ENCODE results near the gene APOA4.

DNA sequence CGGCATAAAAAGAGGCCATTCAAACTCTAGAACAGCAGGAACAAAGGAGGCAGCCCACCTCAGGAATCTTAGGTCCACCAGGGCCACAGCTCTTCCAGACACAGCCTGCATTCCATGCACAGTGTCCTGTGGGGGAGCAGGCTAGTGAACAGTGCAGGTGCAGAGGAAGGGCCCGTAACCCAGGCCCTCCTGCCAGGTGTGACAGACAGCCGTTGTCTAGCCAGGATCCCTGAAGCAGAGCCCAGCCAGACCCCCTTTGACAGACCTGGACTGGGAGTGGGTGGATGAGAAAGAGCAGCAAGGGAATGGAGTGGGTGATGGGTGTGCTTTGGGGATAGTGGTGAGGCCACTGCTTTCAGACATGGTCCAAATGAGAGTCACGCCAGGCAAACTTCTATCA is 34.1 kb downstream of the APOA4 start:
- TF ChIP-seq, protein P1, sequence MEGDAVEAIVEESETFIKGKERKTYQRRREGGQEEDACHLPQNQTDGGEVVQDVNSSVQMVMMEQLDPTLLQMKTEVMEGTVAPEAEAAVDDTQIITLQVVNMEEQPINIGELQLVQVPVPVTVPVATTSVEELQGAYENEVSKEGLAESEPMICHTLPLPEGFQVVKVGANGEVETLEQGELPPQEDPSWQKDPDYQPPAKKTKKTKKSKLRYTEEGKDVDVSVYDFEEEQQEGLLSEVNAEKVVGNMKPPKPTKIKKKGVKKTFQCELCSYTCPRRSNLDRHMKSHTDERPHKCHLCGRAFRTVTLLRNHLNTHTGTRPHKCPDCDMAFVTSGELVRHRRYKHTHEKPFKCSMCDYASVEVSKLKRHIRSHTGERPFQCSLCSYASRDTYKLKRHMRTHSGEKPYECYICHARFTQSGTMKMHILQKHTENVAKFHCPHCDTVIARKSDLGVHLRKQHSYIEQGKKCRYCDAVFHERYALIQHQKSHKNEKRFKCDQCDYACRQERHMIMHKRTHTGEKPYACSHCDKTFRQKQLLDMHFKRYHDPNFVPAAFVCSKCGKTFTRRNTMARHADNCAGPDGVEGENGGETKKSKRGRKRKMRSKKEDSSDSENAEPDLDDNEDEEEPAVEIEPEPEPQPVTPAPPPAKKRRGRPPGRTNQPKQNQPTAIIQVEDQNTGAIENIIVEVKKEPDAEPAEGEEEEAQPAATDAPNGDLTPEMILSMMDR (IDR thresholded peaks at IDR 0.05; ENCODE audit: borderline replicate concordance, extremely low read depth, low read length, poor library complexity, severe bottlenecking), result no peak
- TF ChIP-seq EZH2 (IDR thresholded peaks at IDR 0.05; ENCODE audit: borderline replicate concordance, low read depth, low read length, severe bottlenecking), result no peak

All from DND-41 (cell line).